Glomerular endothelial cell (primary cell): ENCODE data around the gene ZMYM2. TPM values are rescaled to one million over a fixed set of nuclear protein-coding genes. Genes with fewer than 3 reads are reported as not detected.
"Not testable (repeated sequence)": the region's sequence is repeated elsewhere in the genome, so short reads cannot be mapped to it uniquely, and the experiment has no call there.

Experiments used
- DNase-seq: peaks from one replicate; pipeline ENCODE4 v3.0.0-alpha.2; 2011; ENCODE audit warnings: low read depth, low spot score; ENCODE audit errors: extremely low read depth
- total RNA-seq: library from RNA; depleted of rRNA; stranded (reverse); fragments of >200 nt; gene quantifications from 2 replicates; pipeline ENCODE4 v1.2.3, GENCODE V29; 2015

Gene ZMYM2
- total RNA-seq, result 29.8 and 54.0 TPM in 2 replicates

DNA sequence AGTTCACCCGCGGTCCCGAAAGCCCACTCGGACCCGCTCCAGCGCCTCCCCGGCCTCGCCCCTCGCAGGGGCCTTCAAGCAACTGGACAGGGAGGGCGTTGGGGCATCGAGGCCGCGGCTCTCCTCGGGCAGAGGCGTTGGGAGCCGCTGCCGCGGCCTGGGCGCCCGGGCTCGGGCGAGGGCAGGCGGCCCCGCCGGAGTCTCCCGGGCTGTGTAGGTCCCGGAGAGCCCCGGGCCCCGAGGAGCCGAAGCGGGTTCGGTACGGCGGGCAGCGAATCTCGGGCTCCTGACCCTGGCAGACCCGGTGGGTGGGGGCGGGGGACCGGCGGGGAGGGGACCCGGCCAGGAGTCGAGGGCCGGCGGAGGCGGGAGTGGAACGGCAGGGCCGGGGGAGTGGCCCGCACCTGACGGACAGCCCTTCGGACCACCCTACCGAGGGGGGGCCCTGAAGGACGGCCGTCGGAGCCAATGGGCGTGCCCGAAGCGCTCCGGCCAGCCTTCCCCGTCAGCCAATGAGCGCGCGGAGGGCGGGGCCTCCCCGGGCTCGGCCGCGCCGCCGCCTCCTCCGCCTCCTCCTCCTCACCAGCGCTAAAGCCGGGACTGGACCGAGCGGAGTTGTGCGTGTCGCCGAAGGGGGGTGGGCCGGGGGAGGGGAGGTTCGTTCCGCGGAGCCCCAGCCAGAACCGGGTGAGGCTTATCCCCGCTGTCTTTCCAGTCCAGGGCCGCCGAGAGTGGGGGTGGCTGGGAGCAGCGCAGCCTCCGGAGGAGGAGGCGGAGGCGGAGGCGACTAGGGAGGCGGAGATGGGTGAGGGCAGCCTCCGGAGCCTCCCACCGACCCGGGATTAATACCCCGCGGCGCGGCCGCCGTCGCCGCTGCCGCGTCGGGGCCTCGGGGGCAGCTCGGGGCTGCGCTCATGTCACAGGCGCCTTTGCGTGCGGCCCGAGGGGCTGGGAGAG is at the start of gene ZMYM2:
Gene ZMYM2 (plus strand): TSS at position 573 of the 957 bp plus-strand sequence. CDS start 34,346 bp downstream, outside the sequence.
- DNase-seq, result no peak

DNA sequence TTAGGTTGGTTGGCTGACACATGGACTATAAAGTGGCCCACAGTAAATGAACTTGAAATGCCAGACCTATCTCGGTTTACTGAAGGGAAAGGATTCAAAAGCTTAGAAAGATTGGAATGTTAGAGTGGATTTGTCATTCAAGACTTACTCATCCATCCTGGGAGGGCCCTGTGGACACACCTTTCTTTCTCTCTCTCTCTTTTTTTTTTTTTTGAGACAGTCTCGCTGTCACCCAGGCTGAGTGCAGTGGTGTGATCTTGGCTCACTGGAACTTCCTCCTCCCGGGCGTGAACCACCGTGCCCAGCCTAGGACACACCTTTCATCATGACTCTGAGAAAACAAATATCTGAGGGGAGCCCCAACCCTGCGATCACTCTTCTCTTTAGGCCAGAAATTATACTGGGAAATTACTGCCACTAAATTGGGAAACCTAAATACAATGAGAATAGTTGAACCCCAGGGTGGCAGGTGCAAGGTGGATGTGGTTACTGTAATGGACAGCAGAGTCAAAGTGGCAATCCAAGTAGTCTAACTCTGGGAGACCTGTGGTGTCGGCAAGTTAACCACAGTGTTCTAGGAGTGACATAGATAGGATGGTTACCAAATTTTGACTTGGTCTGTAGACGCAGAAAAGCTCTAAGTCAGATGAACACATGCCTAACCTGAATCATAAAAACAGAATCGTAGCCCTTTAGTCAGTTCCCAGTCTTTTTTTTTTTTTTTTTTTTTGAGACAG is 48.0 kb upstream of the ZMYM2 start:
- no peak for DNase-seq

DNA sequence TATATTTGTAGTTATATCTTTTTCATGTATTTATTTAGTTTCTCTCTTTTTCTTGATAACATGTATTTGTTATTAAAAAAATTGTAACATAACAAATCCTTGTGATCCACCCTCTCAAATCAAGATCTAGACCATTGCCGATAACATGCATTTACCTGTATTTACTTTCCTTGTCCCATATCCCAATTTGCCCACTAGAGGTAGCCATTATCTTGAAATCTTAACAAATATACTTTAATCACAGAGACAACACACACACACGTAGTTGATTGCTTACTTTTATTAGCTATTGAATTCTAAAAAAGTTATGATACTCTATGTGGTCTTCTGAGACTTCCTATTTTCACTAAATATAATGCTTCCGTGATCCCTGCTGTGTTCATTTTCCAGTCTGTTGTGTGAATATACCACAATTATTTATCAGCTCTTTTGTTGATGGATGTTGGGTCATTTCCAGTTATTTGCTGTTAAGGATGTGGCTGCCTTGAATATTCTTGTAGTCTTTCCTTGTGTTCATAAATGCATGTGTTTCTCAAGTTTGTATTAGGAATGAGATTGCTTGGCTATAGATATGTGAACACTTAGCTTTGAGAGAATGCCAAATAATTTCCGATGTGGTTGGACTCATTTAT is 31.3 kb upstream of the ZMYM2 start:
- DNase-seq, result no peak

DNA sequence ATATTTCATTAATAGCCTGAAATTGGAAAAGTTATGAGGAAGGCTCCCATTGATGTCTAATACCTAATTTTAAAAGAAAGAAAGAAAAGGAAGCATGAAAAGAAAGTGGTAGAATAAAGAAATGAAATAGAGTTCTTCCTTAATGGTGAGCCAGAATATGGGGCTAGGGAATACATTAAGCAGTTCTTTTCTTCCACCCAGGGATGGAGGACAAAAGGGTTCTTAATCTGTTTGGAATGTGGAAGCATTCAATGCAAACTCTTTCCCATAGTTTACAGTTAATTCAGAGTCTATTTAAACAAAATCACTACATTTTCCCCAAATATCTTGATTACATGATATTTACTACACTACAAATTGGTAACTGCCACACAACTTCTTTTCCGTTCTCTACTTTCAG is 18.4 kb upstream of the ZMYM2 start:
- DNase-seq, result no peak

DNA sequence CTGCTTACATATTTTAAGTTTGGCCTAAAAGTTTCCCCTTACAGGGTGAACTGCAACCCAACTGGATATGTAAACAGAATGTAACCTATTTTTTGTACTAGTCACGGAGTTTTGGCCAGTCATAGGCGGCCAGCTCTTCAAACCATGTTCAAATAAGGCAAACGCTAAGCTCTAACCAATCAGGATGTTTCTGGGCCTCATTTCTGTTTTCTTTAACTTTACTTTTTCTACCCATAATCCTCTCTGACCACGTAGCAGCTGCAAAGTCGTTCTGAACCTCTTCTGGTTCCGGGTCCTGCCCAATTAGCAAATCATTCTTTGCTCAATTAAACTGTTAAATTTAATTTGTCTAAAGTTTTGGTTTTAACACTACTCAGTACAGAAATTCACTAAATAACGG is 8.2 kb upstream of the ZMYM2 start:
- DNase-seq, result no peak

DNA sequence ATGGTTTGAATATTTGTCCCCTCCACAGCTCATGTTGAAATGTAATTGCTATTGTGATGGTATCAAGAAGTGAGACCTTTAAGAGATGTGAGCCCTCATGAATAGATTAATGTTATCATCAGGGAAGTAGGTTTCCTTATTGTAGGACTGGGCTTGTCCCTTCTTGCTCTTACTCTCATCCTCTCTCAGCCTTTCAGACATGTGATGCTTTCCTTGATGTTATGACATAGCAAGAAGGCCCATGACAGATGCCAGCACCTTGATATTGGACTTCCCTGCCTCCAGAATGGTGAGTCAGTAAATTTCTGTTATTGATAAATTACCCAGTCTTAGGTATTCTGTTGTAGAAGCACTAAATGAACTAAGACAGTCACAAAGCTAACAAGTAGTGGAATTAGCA is 5.7 kb upstream of the ZMYM2 start:
- no peak for DNase-seq

DNA sequence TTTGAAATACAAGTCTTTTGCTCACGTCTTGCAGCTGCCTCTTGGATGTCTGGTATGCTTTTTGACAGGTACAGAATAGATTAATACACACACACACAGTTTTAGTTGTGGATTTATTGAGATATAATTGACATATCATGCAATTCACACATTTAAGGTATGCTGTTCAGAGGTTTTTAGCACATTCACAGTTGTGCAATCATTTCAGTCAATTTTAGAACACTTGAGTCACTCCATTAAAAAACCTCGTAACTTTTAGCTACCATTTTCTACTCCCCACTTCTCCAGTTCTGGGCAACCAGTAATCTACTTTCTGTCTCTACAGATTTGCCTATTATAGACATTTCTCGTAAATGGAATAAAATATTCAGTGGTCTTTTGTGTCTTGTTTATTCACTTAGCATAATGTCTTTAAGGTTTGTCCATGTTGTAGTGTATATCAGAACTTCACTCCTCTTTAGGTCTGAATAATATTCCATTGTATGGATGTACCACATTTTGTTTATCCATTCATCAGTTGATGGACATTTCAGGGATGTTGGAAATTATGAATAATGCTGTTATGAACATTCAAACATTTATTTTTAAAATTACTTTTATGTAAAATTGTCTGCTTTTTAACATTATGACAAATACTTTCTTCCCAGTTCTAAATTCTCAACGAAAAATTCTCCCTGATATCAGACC is 2.5 kb upstream of the ZMYM2 start:
- no peak for DNase-seq

DNA sequence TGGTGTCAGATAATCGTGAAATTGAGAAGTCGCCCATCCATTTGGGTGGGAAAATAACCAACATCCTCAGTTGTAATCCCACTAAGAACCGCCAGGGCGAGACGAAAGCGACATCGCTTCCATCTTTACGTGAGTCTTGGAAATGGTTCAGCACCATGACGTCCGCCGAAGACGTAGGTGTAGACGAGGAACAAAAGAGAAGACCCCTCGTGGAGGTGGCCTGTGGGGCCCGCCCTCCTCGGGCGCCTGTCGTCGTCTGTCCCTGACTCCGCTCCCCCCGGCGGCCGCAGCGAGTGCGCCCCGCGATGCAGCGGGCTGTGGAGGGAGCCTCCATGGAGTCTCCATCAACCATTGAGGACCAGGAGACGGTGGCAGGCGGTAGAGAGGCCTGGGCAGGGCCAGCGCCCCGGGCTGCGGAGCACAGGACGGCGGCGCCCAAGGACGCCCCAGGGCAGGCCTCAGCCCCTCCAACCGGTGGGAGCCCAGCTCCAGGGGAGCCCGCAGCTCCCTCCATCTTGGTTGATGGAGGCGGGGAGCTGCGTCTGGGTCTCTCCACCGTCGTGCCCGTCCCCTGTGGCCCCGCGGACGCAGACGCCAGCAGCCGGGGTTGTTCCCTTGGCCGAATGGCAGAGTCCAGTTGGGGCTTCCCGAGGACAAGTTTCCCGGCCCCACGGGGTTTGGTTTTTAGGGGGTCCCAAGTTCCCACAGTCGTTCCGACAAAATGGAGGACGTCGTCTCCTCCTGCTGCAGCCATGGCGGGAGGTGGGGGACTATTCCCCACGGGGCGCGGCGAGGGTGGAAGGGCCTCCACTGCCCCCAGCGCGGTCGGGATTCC is 990 bp upstream of the ZMYM2 start:
- no peak for DNase-seq

DNA sequence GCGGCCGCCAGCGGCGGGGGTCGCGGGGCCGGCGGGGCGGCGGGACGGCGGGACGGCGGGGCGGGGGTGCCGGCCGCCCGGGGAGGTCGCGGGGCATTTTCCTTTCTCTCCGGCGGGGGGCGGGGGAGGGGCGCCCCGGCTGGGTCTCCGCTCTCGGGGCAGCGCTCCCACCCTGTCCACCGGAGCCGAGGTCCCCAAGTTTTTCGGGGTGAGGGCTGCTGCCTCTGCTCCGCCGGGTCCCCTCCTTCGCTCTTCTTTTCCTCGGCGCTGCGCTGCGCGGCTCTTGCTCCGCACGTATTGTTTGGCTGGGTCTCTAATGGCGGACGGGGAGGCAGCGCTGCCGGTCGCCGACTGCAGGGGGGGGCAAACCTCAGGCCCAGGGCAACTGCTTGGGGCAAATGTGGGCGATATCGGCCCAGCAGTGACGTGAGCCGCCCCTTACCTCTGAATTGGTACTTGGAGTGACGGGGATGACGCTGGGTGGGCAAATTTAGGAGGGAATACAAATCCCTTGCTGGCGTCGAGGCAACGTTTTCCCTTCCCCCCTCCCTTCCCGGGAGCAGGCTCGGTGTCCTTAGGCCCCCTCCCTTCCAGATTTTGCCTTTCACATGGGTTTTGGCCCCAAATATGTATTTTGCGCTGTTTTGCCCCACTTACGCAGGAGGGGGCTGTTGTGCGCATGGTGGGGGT is 759 bp downstream of the ZMYM2 start:
- no peak for DNase-seq

DNA sequence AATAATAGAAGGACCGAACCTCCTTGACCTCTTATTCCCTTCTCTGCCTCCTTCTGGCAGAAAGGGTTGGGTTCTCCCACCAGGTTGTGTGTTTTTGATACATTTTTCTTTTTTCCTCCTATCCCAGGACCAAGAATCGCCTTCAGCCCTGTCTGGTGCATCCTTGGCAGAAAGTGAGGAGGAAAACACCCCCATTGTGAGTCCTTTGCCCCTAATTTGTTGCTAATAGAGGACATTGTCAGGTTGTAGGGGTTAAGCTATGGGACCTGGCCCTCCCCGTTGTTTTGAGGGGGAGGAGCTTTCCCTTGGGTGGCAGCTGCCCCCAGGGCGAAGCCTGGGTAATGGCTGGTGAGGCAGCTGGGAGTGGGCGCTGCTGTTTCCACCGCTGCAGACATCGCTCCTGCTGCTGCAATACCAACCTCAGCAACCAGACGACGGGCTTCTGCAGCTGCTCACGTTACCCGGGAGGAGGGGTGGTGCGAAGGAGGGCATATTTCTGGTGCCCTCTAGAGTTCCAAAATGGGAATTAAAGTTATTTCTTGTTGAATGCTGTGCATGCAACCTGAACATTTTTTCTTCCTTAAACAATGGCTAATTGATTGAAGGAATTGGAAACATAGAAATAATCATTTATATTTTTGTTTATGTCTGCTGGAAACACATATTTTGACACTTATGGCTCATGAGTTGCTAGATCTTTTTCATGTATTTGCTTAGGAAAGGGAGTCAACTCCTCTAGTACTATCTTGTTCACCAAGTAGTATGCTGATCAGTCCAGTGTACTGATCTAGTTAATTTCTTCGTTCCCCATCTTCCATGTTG is 1.5 kb downstream of the ZMYM2 start:
- DNase-seq, result no peak

DNA sequence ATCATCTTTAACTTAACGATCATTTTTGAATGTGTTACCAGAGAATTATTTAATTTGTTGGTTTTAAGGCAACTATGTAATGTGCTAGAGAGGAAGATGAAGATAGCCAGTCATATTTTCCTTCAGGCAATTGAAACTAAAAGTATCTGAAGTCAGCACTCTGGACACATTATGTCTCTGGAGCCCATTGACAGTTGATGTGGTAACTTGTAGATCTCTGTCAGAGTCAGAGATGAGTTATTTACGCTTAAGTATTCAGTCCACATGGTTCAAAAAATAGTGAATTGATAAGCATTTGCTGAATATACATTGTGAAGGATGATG is 2.1 kb downstream of the ZMYM2 start:
- DNase-seq, result no peak

DNA sequence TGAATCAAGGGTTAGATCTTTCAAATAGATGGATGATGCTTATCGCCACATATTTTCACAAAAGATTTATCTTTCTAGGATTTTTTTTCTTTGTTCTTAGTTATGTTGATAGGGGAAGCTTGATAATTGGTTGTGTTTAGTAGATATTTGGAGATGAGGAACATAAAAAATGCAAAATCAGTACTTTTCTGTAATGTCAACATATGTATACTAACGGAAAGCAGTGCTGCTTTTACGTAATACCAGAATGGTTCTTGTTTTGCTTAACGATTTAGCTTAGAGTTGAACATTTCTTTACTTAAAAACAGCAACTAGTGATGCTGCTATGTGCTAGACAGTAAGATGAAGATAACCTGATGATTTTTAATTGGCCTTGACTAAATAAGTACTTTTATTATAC is 3.0 kb downstream of the ZMYM2 start:
- no peak for DNase-seq

DNA sequence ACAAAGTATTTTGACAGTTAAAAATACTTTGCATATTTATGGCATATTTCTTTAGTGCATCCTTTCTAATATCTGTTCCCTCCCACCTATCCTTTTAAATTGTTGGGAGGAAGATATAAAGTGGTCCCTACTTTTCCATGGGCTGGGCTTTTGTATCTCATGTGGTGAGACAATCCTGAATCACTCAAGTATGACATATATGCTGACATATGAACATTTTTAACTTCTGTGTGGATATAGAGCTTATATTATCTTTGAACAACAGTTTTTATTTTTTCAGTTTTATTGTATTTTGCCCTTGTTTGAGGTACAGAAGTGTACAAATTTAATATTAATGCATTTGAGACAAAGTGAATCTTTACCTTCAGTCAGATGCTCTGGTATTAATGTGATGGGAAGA is 3.4 kb downstream of the ZMYM2 start:
- no peak for DNase-seq

DNA sequence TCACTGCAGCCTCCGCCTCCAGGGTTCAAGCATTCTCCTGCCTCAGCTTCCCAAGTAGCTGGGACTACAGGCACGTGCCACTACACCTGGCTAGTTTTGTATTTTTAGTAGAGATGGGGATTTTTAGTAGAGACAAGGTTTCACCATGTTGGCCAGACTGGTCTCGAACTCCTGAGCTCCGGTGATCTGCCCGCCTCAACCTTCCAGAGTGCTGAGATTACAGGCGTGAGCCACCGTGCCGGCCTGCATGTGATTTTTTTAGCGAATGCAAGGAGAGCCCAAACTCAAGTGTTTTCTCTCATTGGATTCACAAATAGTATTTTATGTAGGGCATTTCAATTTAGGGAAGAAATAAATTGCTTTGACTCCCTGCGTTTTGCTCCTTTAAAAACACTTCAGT is 4.4 kb downstream of the ZMYM2 start:
- no peak for DNase-seq

DNA sequence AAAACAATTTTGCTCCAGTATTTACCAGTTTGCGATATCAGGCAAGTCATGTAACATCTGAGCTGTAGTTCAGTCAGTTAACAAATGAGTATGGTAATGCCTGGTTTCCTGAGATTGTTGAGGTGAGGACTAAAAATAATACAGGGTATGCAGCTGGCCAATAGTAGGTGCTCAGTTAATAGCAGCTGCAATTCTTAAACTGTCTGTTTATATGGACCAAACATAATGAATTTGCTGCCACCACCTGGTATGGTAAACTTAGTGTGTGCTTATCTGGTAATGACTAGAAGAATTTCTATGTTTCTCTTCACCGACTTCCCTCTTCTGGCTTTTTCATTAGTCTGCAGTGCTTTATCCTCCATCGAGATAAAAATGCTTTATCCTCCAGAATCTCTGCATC is 9.1 kb downstream of the ZMYM2 start:
- no peak for DNase-seq

DNA sequence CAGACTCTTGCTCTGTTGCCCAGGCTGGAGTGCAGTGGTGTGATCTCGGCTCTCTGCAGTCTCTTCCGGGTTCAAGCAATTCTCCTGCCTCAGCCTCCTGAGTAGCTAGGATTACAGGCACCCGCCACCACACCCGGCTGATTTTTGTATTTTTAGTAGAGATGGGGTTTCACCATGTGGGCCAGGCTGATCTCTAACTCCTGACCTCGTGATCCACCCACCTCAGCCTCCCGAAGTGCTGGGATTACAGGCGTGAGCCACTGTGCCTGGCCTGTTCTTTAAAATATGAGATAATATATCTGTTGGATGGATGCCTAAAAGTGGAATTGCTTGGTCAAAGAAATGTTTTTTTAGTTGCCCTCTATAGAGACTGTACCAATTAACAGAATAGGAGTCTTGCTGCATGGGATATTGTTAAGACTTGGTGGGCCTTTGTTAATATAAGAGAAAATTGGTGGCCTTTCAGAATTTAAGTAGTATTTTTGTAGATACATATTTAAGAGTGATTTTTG is 16.0 kb downstream of the ZMYM2 start:
- not testable (repeated sequence) for DNase-seq

DNA sequence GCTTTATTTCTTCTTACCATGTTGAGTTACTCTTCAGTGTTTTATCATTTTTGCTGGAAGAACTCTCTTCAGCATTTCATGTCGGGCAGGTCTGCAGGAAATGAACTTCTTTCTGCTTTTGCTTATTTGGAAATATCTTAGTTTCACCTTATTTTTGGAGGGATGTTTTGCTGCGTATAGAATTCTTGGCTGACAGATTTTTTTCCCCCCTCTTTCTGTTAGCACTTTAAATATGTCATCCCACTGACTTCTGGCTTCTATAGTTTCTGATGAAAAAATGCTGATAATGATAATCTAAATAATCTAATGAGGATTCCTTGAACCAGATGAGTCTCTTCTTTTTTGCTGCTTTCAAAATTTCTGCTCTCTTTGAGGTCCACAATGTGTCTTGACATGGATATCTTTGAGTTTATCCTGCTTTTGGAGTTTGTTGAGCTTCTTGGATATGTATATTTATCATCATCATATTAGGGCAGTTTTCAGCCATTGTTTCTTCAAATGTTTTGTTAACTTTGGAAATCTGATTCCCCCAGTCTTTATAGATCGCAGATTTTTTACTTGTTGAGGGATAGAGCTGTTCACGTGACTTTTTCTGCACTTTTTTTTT is 20.4 kb downstream of the ZMYM2 start:
- DNase-seq, result no peak

DNA sequence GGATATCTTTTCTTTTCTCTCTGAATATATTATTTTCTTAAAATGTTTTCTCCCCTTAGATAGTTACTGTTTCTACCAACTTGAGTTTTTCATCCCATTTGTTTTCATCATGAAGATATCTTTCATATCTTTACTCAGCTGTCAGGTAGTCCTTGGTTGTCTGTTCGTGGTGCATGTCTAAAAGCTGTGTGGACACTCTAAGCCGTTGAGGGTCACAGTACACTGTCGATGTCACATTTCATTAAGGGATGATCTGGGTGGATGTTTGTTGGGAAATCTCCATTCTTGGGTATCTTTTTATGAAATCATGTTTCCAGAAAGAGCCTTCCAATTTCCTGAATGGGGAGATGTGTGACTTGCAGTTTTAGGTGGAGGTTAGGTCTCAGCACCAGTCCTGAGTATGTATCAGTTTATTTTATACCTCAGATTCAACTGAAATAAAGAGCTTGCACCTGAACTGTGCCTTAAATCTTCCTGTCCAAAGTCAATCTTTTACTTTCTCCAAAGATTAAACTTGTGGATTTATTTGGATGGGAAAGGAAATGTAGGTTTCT is 23.2 kb downstream of the ZMYM2 start:
- no peak for DNase-seq
